GM18870 (cell line): ENCODE data around the gene NUCKS1.

ENCODE experiments used
- ATAC-seq: cut with Tn5 transposase; IDR thresholded peaks from one replicate; pipeline ENCODE4 v1.9.1; 2021; ENCODE audit warnings: moderate library complexity; ENCODE audit not compliant: unreplicated experiment

Gene NUCKS1

GRCh38 chr1:205750138-205751035, at the start of gene NUCKS1:
Gene NUCKS1, minus strand, starts transcription at chr1:205750182. Its CDS starts 209 bp downstream, at chr1:205749973.
- ATAC-seq = peak; percentile 89

DNA sequence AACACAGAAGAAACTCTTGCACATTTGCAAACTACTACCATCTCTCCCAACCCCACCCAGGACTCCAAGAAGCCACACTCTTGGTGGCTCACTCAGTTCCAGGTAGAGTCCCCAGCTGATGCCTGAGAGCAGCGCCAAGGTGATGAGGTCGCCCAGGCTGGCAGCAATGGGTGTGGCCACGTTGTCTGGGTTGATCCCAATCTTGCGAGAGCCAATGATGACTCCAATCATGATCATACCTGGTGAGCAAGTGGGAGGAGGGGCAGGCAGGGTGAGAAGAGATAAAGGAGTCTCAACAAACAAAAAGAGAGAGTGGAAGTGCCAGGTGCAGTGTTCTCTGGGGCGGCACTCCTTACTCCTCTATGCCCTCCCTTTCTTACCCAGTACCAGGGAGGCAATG, 48.6 kb upstream of the NUCKS1 start:
- no peak for ATAC-seq

DNA sequence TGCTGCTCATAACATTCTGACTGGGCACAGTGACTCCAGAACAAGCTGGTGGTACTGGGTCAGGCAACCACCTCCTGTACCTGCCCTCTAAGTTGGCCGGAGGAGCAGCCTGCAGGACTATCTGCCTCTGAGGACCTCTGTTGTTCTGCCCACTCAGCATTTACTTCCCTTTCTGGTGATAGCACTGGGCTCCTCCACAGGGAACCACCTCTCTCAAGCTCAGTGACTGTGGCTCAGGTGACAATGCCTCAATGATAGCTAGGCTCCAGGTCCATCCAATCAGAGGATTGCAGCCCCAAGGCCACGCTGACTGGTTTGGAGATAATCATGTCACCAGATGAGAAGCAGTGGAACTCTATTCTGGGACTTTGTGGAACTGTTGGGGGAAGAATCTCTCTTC, 47.2 kb upstream of the NUCKS1 start:
- no peak for ATAC-seq

DNA sequence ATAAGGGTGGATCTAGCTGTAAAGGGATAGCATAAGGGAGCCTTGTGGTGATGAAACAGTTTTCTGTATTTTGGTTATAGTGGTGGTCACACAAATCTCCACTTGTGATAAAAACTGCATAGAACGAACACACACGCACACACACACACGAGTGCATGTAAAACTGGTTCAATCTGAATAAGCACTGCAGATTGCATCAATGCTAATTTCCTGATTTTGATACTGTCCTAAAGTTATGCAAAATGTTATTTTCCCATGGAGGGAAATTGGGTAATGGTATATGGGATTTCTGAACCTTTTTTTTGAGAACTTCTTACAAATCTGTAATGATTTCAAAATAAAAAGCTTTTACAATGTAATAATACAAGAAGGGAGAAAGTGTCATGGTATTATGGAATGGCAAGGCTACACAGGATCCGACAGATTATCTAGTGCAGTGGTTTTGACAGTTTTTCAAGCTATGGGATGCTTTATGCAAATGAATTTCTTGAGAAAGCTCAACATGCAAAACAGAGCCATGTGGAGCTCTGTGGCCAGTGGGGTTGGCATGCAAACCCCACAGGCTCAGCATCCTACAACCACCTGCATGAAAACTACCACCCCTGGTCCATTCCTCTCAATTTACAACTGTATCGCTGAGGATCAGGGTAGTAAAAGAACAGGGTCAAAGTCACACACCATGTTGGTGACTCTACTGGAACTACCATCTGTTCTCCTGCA, 44.2 kb upstream of the NUCKS1 start:
- ATAC-seq = no peak

- ATAC-seq = no peak
Measured at GRCh38 chr1:205792961-205793673, 43.1 kb upstream of the NUCKS1 start.

DNA sequence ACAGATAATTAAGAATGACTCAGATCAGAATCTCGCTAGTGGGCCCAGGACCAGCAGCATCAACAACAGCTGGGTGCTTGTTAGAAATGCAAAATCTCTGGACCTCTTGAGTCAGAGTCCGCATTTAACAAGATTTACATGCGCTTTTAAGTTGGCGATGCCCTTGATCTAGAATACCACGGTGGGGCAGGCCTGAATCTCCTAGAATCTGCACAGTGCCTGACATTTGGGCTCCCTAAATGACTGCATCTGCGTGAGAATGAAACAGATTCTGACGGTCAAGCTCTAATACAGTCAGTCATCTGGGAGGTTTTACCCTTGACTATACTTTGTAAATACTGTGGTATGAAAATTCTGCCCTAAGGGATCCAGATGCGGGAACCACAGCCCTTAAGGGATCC, 42.5 kb upstream of the NUCKS1 start:
- ATAC-seq = no peak

GRCh38 chr1:205791568-205792180, 41.7 kb upstream of the NUCKS1 start:
- no peak for ATAC-seq

- ATAC-seq = no peak
Measured at GRCh38 chr1:205787287-205787916, 37.4 kb upstream of the NUCKS1 start.

DNA sequence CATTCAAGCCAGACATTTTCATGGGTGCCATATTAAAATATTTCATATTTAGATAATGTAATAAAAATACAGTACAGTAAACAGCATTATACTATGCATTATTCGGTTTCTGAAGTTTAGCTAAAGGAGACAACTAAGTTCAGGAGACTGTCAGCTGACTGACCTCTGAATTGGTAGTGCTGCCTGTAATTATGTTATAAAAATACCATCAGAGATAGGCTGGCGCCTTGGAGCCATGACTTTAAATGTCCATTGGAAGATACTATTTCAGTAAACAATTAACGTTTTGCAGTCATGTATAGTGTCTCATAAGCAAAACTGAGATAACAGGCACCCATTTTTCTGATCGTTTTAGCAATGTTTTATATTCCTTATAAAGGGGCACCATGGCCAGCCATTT, 36.6 kb upstream of the NUCKS1 start:
- ATAC-seq = no peak

- ATAC-seq = no peak
Measured at GRCh38 chr1:205785446-205785845, 35.5 kb upstream of the NUCKS1 start.

GRCh38 chr1:205783904-205784303, 33.9 kb upstream of the NUCKS1 start:
- no peak for ATAC-seq

DNA sequence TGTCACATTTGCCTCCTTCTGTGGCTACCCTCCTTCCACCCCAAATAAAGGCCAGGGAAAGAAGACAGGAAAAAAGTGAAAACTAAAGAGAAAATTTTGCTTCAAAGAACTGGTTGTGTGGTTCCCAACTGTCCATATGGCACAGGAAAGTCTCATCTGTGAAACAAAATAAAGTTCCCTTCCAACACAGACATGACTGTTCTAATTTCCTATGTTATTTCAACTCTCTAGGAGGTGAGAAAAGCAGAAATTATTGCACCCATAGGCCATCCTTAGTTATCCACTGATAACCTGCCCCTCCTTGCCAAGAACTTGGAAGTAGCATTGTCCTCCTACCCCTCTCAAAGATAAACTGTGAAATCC, 33.4 kb upstream of the NUCKS1 start:
- no peak for ATAC-seq

GRCh38 chr1:205782627-205783432, 32.8 kb upstream of the NUCKS1 start:
- ATAC-seq = no peak

GRCh38 chr1:205780335-205780734, 30.4 kb upstream of the NUCKS1 start:
- no peak for ATAC-seq

DNA sequence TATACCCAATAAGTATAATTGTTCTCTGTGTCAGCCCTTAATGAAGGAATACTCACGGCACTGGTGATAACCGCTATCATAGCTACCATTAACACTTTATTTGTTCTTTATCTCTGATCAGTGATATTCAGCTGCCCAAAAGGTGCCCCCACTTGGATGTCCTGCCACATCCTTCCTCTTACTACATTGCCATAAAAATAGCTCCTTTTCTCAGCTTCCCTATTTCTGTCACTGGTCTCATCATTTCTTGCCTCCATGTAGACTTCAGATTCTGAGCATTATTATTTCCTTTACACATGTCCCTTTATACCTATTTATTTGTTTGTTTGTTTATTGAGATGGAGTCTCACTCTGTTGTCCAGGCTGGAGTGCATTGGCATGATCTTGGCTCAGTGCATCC, 28.0 kb upstream of the NUCKS1 start:
- no peak for ATAC-seq

- no peak for ATAC-seq
Measured at GRCh38 chr1:205775717-205776056, 25.7 kb upstream of the NUCKS1 start.

DNA sequence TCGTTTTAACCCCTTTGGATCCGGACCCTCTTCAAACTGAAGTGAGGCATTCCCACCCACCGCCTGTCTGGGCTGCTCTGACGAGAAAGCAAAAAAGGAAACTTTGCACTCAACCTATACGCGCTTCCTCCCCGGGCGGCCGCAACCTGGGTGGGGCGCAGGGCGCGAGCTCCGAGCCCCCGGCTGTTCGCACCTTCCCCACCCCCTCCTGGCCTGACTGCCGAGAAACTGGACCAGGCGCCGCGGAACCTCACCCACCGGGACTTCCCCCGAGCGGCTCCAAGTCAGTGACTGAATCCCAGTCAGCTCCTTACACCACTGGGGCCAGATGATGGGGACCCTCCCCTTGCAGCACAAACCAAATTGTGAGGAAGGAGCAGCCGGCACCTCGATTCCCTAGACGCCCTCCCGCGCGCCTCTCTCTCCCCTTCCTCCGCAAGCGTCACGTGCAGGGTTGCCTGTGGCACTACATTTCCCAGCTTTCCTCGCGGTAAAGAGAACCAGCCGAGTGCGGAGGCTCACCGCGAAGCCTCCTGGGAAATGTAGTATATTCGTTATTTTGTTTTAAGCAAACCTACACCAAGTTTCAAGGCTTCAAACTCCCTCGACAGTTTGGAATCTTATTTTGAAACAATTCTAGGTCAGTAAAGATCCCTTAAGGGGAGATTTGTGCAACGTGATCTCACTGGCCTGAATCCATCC, 25.2 kb upstream of the NUCKS1 start, which contains the start of gene RAB29:
RAB29 (minus strand) TSS at position 468 of the 702 bp plus-strand sequence. CDS start 526 bp downstream, outside the sequence.
- peak; percentile 69 for ATAC-seq

- ATAC-seq = no peak
Measured at GRCh38 chr1:205774198-205775014, 24.4 kb upstream of the NUCKS1 start.
